GM12878 (cell line): ENCODE measurements around the gene DCDC2C.

Source experiments
- EP300 ChIP-seq, 2 experiments: fragments of 150-350 bp in 1 of 2; IDR thresholded peaks; 2 replicates each; pipeline ENCODE4 v1.6.1; 2011 to 2012; ENCODE audit warnings: low read depth in 2 of 2, low read length in 2 of 2, borderline replicate concordance in 1 of 2, improper control_type of control experiment in 1 of 2, inconsistent platforms in 1 of 2; ENCODE audit not compliant: control insufficient read depth in 1 of 2
- SIN3A ChIP-seq: IDR thresholded peaks from 2 replicates; pipeline ENCODE4 v1.6.1; 2012; ENCODE audit warnings: low read depth, low read length, improper control_type of control experiment

DNA sequence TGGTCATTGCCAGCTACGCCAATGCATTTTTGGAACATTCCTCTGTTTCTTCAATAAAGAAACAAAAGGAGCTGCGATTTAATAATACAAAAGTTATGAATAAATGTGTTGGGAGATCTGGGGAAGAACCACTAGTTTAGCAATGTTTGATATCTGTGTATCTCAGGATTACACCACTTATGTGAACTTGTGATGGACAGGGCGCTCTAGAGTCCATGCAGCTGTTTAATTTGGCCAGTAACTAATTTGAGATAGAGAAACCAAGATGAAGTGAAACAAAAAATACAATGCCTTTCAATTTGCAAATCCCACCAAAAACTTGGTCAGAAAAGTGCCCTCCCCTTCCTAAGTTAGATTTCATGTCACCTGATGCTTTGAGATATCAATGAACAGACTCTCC lies 6.8 kb upstream of the DCDC2C start:
- no peak for TF ChIP-seq EP300 (IDR thresholded peaks at IDR 0.05; ENCODE audit: borderline replicate concordance in 1 of 2, control insufficient read depth in 1 of 2, low read depth in 2 of 2, low read length in 2 of 2)
- TF ChIP-seq SIN3A: no peak
